HG03575 (cell line): ENCODE data around the gene PODXL2.

Experiments used
- ATAC-seq: cut with Tn5 transposase; IDR thresholded peaks from one replicate; pipeline ENCODE4 v1.9.1; 2021; ENCODE audit not compliant: unreplicated experiment, insufficient number of reproducible peaks, low FRiP score; ENCODE audit errors: extremely low read depth

Gene PODXL2

DNA sequence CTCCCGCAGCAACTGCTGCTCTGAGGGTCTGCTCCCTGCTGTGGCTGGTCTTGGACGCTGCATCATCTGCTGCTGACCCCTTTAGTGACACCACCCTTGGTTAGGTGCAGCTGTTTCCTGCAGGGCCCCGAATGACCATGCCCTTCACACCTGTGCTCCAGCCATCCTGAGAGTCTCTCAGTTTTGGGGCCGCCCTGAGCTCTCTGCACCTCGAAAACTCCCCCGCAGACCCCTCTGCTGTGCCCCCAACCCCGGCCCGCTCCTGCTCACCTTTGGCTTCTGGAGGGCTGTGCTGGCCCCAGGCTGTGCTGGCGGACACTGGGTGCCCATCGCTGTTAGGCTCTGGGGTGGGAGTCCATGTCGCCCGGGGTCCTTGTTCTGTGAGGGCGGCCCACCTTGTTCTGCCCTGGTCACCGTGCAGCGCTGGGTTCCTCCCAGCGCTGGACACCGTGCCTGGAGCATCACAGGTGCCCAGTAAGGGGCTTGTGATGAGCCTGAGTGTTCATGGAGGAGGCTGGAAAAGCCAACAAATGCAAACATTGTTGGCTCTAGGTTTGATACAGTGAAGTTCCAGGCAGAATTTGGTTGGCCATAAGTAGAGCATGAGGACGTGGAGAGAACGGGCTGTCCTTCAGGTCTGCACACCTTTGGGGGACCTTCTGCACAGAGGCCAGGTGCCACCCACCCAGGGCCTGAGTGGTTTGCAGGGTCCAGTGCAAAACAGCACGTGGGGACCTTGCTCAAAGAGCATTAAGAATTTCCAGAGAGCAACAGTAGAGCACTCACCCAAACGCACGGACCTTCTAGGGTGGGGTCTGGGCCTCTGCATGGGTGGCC is 56.1 kb downstream of the PODXL2 start:
- ATAC-seq = no peak

- no peak for ATAC-seq
These were observed 56.9 kb downstream of the PODXL2 start for GRCh38 chr3:127685708-127686511.

DNA sequence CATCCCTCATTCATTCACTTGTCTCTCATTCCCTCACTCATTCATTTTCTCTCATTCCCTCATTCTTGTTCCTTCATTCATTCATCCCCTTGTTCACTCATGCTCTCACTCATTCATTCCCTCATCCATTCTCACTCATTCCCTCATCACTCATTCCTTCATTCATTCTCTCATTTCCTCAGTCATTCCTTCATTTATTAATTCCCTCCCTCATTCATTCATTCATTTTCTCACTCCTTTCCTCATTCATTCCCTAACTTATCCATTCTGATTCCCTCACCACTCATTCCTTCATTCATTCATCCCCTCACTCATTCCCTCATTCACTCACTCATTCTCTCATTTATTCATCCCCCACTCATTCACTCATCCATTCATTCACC is 57.5 kb downstream of the PODXL2 start:
- ATAC-seq = no peak

DNA sequence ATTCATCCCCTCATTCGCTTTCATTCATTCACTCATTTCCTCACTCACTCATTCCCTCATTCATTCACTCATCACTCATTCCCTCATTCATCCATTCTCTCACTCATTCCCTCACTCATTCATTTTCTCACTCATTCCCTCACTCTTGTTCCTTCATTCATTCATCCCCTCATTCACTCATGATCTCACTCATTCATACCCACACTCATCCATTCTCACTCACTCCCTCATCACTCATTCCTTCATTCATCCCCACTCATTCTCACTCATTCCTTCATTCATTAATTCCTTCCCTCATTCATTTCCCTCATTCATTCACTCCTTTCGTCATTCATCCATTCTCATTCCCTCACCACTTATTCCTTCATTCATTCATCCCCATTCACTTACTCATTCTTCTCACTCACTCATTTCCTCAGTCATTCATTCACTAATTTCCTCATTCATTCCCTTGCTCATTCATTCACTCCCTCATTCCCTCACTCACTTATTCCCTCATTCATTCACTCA is 58.3 kb downstream of the PODXL2 start:
- no peak for ATAC-seq

DNA sequence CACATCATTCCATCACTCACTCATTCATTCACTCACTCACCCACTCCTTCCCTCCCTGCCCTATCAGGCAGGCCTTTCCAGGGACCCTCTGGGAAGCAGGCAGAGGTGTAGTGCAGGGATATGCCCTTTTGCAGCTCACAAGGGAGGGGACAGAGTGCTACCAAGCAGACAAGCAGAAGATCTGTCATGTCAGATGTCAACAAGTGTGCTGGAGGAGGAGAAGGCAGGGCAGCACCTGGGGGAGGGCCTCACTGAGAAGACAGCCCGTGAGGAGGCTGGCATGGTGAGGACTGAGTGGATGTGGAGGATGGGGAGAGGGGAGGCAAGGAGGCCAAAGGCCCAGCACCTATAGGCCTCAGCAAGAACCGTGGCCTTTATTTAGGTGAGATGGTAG is 59.0 kb downstream of the PODXL2 start:
- ATAC-seq = no peak

- no peak for ATAC-seq
These were observed 59.7 kb downstream of the PODXL2 start for GRCh38 chr3:127688416-127689265.

GRCh38 chr3:127689266-127689860 is 60.4 kb downstream of the PODXL2 start:
- ATAC-seq = no peak

DNA sequence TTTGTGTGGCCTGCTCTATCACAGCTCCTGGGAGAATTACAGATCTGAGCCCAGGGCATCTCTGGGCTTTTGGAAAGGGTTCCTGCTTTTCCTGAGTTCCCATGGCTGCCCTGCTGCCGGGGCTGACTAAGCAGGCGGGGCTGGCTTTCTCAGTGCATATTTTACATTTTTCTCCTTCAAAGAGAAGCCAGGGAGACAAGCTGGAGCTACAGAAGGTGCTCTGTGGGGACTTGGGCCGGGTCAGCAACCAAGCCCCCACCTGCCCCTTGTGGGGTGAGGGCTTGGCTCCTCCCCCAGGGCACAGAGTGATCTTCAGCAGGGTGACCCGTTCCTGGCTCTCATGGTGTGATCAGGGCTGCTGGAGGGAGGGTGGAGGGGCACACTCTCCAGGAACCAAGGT is 61.1 kb downstream of the PODXL2 start:
- ATAC-seq = no peak

GRCh38 chr3:127690823-127691452 is 62.0 kb downstream of the PODXL2 start:
- ATAC-seq = no peak

GRCh38 chr3:127691489-127691888 is 62.5 kb downstream of the PODXL2 start:
- ATAC-seq = no peak

DNA sequence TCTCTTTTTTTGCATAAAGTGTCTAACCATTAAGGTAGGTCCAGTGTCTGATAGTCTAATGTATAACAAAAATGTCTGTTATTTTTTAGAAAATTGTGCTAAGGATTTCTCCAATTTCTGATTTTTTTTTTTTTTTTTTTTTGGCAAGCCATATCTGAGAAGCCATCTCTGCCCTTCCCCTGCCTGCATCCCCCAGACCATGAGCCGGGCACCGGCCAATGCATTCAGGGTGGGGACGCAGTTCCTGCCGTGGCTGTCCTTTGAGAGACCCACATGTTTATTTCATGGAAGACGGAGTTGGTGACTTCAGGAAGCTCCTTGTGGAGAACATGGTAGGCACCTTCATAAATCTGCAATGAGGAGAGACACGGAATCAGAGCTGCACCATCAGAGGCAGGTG is 63.0 kb downstream of the PODXL2 start:
- no peak for ATAC-seq

DNA sequence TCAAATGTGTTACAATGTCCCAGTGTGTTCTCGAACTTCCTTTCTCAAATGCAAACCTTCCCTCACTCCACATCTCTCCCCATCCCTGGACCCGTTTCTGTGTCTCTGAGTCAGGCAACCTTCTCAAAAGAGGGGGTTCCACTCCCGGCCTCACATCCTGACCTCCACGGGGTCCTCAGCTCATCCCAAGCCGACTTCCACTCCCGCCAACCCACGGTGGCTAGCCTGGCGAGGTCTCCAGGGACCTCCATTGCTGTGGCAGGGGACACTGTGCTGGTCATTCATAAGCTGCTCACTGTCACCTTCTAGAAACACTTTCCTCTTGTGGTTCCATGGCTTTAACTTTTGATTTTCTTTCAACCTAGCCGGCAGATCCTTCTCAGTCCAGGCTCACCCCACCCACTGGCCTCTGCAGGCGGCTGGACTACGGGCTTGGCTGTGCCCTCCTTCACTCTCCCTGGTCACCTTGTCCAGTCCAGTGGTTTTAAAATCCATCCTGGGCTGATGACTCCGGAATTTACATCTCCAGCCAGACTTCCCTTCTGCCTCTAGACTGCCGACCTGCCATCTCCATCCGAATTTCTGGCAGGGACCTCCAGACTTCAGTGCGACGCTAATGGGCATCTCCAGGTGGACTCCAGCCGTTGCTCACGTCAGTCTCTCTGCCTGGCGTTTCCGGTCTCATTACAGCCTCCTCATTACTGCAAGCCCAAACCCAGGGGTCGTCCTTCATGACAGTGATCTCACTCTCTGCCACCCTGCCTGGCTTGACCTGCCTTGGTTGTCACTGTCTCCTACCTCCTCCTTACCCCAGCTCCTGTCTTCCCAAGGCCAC is 63.7 kb downstream of the PODXL2 start:
- ATAC-seq = no peak

DNA sequence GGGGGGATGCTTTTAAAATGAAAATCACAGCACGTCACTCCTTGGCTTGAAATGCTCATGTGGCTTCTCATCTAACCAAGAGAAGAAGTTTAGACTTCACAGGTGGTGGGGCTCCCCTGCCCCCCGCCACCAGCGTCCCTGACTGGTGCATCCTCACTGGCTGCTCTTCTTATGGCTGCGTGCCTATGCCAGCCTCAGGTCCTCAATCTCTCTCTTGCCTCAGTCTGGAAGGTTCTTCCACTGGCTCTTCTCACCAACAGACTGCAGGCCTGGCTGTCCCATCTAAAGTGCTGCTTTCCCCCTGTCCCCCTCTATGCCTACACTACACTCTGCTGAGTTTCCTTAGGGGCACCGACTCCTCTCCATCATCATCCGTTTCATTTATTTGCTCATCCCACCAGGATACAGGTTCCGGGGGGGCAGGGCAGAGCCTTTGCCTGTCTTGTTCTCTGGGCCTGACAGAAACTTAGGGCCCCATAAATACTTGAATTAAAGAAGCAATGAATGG is 64.4 kb downstream of the PODXL2 start:
- no peak for ATAC-seq

- no peak for ATAC-seq
These were observed 65.7 kb downstream of the PODXL2 start for GRCh38 chr3:127694467-127695215.

- no peak for ATAC-seq
These were observed 68.7 kb downstream of the PODXL2 start for GRCh38 chr3:127697551-127698240.

DNA sequence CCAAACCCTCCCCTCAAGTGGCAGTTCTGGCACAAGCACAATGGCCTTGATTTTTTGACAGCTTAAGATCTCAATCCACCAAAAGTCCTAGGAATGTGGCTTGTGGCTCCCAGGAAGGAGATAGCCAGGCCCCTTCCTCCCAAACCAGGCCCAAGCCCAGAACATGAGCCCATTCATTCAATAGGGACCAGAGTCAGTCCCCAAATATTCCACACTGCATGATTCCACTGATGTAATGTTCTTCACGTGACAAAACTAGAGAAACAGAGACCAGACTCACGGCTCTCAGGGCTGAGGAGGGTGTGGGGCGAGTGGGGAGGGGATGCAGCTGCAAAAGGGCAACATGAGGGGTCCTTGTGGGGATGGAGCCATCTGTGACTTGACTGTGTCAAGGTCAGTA is 69.3 kb downstream of the PODXL2 start:
- ATAC-seq = no peak
